K562 (cell line): ENCODE measurements around the gene C4BPB. TPM values are rescaled to one million over a fixed set of nuclear protein-coding genes. Genes with fewer than 3 reads are reported as not detected.

Experiments used
- ATAC-seq: fragments of 200-7000 bp; cut with Tn5 transposase; 3 replicates; pipeline ENCODE4 v1.9.1; 2020; ENCODE audit warnings: moderate library complexity
- BruUV-seq: library from RNA; stranded (reverse); fragments of 400-500 nt; replicated peaks from 2 replicates; lab custom pipeline; 2021; lab: Mats Ljungman, UMichigan
- CTCF ChIA-PET: fragments of 300-600 bp; formaldehyde crosslinking; extraction: SDS; loops from one replicate; lab custom pipeline; 2021; ENCODE audit warnings: low intra/inter-chr PET ratio; lab: Yijun Ruan, JAX
- POLR2A ChIA-PET: fragments of 300-600, 350-650 bp; sonication (Branson Sonifier 250); formaldehyde crosslinking; extraction: SDS; loops from one replicate; lab custom pipeline; 2021; ENCODE audit warnings: antibody characterized with exemption, inconsistent platforms; lab: Yijun Ruan, JAX
- DNase-seq, 4 experiments: peaks; one replicate each; pipeline versions ENCODE4 v3.0.0 to v3.0.0-alpha.2; 2011 to 2018; ENCODE audit warnings: low spot score in 3 of 4, mixed read lengths in 3 of 4; ENCODE audit errors: extremely low read depth in 1 of 4
- FAIRE-seq: peaks from 2 replicates; lab custom pipeline; 2011; peaks lifted over from hg19 to GRCh38; lab: Jason Lieb, UNC
- H2AFZ ChIP-seq: 2 replicates; pipeline ENCODE4 v1.6.0; 2011; ENCODE audit warnings: low read depth, low read length, control low read depth, inconsistent platforms
- H3K27ac ChIP-seq: fragments of 200-600 bp; 3 replicates; pipeline ENCODE4 v1.8.0; 2011; ENCODE audit warnings: low read depth, mild to moderate bottlenecking, control low read depth, inconsistent platforms, low read length, moderate library complexity, mixed read lengths; ENCODE audit errors: extremely low read depth
- H3K27me3 ChIP-seq, 2 experiments: fragments of 300-600 bp in 1 of 2; 2 replicates in 1 of 2; 3 replicates in 1 of 2; pipeline versions ENCODE4 v1.6.0 to v1.8.0; 2011; ENCODE audit warnings: inconsistent platforms in 2 of 2, low read length in 2 of 2, mild to moderate bottlenecking in 1 of 2, mixed read lengths in 1 of 2, moderate library complexity in 1 of 2; ENCODE audit not compliant: control insufficient read depth in 2 of 2, insufficient read depth in 2 of 2
- H3K36me3 ChIP-seq: fragments of 300-600 bp; 3 replicates; pipeline ENCODE4 v1.8.0; 2011; ENCODE audit warnings: mild to moderate bottlenecking, low read length, inconsistent platforms; ENCODE audit not compliant: control insufficient read depth, insufficient read depth
- H3K4me1 ChIP-seq, 2 experiments: fragments of 200-600 bp in 1 of 2; replicated peaks in 1 of 2; 2 replicates in 1 of 2; 3 replicates in 1 of 2; pipeline versions ENCODE4 v1.5.1 to v1.8.0; 2011; ENCODE audit warnings: inconsistent platforms in 2 of 2, low read length in 2 of 2, mild to moderate bottlenecking in 1 of 2, mixed read lengths in 1 of 2, moderate library complexity in 1 of 2; ENCODE audit not compliant: control insufficient read depth in 2 of 2, insufficient read depth in 2 of 2
- H3K4me2 ChIP-seq: 2 replicates; pipeline ENCODE4 v1.6.1; 2011; ENCODE audit warnings: low read length, control low read depth, inconsistent platforms, mixed read lengths; ENCODE audit not compliant: insufficient read depth
- H3K4me3 ChIP-seq: fragments of 200-600 bp; sonication (generic), shearing (Covaris generic); 2 replicates; pipeline ENCODE4 v1.5.1; 2016; ENCODE audit warnings: control low read depth, inconsistent platforms
- H3K79me2 ChIP-seq: fragments of 200-600 bp; 3 replicates; pipeline ENCODE4 v1.8.0; 2011; ENCODE audit warnings: low read length, inconsistent platforms; ENCODE audit not compliant: control insufficient read depth, insufficient read depth
- H3K9ac ChIP-seq, 2 experiments: 2 replicates each; pipeline versions ENCODE4 v1.6.0 to v1.6.1; 2011; ENCODE audit warnings: low read depth in 2 of 2, low read length in 2 of 2, control low read depth in 1 of 2, inconsistent platforms in 1 of 2, mild to moderate bottlenecking in 1 of 2, mixed read lengths in 1 of 2; ENCODE audit not compliant: insufficient read depth in 1 of 2
- H3K9me1 ChIP-seq: one replicate; pipeline ENCODE4 v1.6.0; 2011; ENCODE audit warnings: inconsistent platforms, mild to moderate bottlenecking, low read length, moderate library complexity; ENCODE audit not compliant: control insufficient read depth, insufficient read depth
- H3K9me3 ChIP-seq: replicated peaks from 2 replicates; pipeline ENCODE4 v1.5.1; 2011; ENCODE audit warnings: low read depth, low read length, inconsistent platforms; ENCODE audit not compliant: control insufficient read depth, insufficient read depth
- H4K20me1 ChIP-seq: replicated peaks from 2 replicates; pipeline ENCODE4 v1.6.1; 2011; ENCODE audit warnings: low read length, inconsistent platforms, mixed read lengths; ENCODE audit not compliant: control insufficient read depth, insufficient read depth
- CBX5 ChIP-seq: IDR thresholded peaks from 2 replicates; pipeline ENCODE4 v1.6.1; 2014; ENCODE audit warnings: low read depth, borderline replicate concordance
- CTBP1 ChIP-seq: fragments of 450-650 bp; IDR thresholded peaks from 2 replicates; pipeline ENCODE4 v1.6.1; 2016; ENCODE audit warnings: borderline replicate concordance
- HMBOX1 ChIP-seq: sonication (generic); IDR thresholded peaks from 2 replicates; pipeline ENCODE4 v1.6.1; 2016
- HMGN3 ChIP-seq: IDR thresholded peaks from 2 replicates; pipeline ENCODE4 v1.6.1; 2011; ENCODE audit warnings: borderline replicate concordance, low read depth, mild to moderate bottlenecking, mixed read lengths, low read length; ENCODE audit not compliant: insufficient read length; ENCODE audit errors: extremely low read depth
- NEUROD1 ChIP-seq: fragments of 150-350 bp; IDR thresholded peaks from 2 replicates; pipeline ENCODE4 v1.6.1; 2014; ENCODE audit warnings: borderline replicate concordance, low read length, low read depth; ENCODE audit not compliant: partially characterized antibody
- NFIC ChIP-seq: fragments of 450-650 bp; IDR thresholded peaks from 2 replicates; pipeline ENCODE4 v1.6.1; 2017; ENCODE audit warnings: mild to moderate bottlenecking, inconsistent platforms
- NR2F6 ChIP-seq: fragments of 450-650 bp; formaldehyde crosslinking; IDR thresholded peaks from 2 replicates; pipeline ENCODE4 v1.4.0; 2020; ENCODE audit warnings: mild to moderate bottlenecking
- XRCC4 ChIP-seq: IDR thresholded peaks from one replicate; pipeline ENCODE4 v1.6.1; 2011; ENCODE audit not compliant: insufficient read depth, insufficient read length; ENCODE audit errors: extremely low read depth
- ZNF175 ChIP-seq: fragments of 200-800 bp; sonication (Bioruptor generic); IDR thresholded peaks from 2 replicates; pipeline ENCODE4 v1.6.1; 2016; ENCODE audit warnings: low read depth, mild to moderate bottlenecking, missing genetic modification characterization, missing compliant biosample characterization
- WGBS: fragments of 100-300 bp; shearing (Covaris generic); methylation state at CpG from one replicate; pipeline ENCODE4 v1.1.6; 2016; ENCODE audit warnings: low coverage, mixed read lengths; ENCODE audit not compliant: insufficient coverage; ENCODE audit errors: missing lambda C conversion rate; 5-methylcytosine and 5-hydroxymethylcytosine counted together
- in situ Hi-C: fragments of 300-500 bp; cut with MboI; formaldehyde crosslinking; loops from 4 replicates; pipeline ENCODE4 v1.15.0; 2018; ENCODE audit warnings: inconsistent platforms, mixed read lengths
- intact Hi-C: fragments of 100-400 bp; cut with micrococcal nuclease; formaldehyde crosslinking; loops from 2 replicates; pipeline ENCODE4 v1.14.2; 2022
- polyA plus RNA-seq, 8 experiments: library from polyadenylated mRNA; depleted of rRNA in 4 of 8; stranded (reverse) in 5 of 8; unstranded in 3 of 8; fragments of >200 nt; fragmentation: Nextera tagmentation in 2 of 8; fragmentation: Illumina TruSeq in 1 of 8; extraction: Ambion mirVana in 2 of 8; extraction: Trizol in 1 of 8; gene quantifications; 2 replicates each; pipeline versions ENCODE4 v1.2.1 to v1.2.3, GENCODE V29; 2011 to 2014; ENCODE audit warnings: inconsistent platforms in 1 of 8, missing spikeins in 1 of 8
- total RNA-seq, 7 experiments: library from RNA; depleted of rRNA in 6 of 7; stranded (reverse); fragments of >200 nt in 6 of 7; fragmentation: Illumina TruSeq in 2 of 7; extraction: Trizol in 2 of 7; gene quantifications; 2 replicates each; pipeline versions ENCODE4 v1.2.1 to v1.2.3, GENCODE V29; 2011 to 2021; ENCODE audit warnings: low replicate concordance in 1 of 7
- TF ChIP-seq, protein P1 (sequence below): fragments of 450-650 bp; IDR thresholded peaks from 2 replicates; pipeline ENCODE4 v1.7.0; 2016; ENCODE audit warnings: borderline replicate concordance

Gene C4BPB
- total and polyA plus RNA-seq, 9 of the 15 experiments (the other 6 are each of a cell fraction or from before 2014, with no cell fraction given): not detected

DNA sequence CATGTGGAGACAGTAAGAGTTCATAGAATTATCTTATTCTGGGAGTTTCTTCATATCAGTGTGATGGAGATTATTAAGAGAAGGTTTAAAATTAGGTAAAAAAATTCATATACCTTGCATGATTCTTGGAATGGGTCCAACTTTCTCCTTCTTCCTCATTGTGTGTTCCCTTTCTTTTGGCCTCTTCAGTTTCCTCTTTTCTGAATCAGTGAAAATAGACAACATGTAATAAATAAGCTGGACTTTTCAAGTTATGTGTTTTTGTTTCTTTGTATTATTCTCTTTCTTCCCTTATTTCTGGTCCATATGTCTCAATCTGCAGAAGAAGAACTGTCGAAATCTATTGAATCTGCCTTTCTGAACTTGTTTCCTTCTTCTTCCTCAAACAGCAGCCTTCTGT, 45.9 kb downstream of the C4BPB start:
- H3K9me1 ChIP-seq: no peaks in the 10 kb centered on the region
- no peak overlapping the region for H3K9ac ChIP-seq
- ChIA-PET POLR2A (no interaction called here), CTCF (no interaction called here)
- H3K9me3 ChIP-seq: no peaks in the 10 kb centered on the region
- no peak overlapping the region for H3K27ac ChIP-seq
- in situ Hi-C loops (no loop called here), intact Hi-C loops (no loop called here)
- BruUV-seq: no TSS peak
- H3K4me1 ChIP-seq: no peaks in the 10 kb centered on the region
- ATAC-seq: no peak
- H3K4me2 ChIP-seq: no peak overlapping the region
- no peaks in the 10 kb centered on the region for H4K20me1 ChIP-seq
- TF ChIP-seq XRCC4: no peak
- TF ChIP-seq NFIC: peak; percentile 78
- TF ChIP-seq NEUROD1: no peak
- no peak for TF ChIP-seq HMGN3
- no peak overlapping the region for H2AFZ ChIP-seq
- no peaks in the 10 kb centered on the region for H3K36me3 ChIP-seq
- H3K4me3 ChIP-seq: no peak overlapping the region
- H3K27me3 ChIP-seq: no peaks in the 10 kb centered on the region
- no peak for DNase-seq
- FAIRE-seq: no peak
- H3K79me2 ChIP-seq: no peaks in the 10 kb centered on the region
- WGBS: 90% methylated on average over 1 of the region's 1 CpG

DNA sequence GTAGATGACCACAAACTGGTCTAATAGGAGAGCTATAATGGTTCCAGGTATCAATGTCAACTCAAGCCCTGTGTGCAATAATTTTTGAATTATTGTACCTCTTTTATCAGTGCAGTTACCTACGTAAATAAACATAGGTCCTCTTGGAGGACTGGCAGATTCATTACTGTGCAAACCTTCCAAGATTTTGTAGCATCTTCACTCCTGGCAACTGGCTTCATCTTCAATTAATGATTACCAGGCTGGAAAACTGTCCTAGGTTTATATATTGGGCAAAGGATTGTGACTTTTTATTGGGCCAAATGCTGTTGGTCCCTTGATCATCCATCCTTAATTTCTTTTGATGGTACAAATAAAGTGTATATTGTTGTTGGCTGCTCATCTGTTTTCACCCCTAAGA, 51.0 kb downstream of the C4BPB start:
- in situ Hi-C loops: no loop called here
- FAIRE-seq (no peak), ATAC-seq (no peak), DNase-seq (no peak)
- no peak overlapping the region for H3K9ac ChIP-seq
- no peaks in the 10 kb centered on the region for H3K4me1 ChIP-seq
- no peak overlapping the region for H3K27ac ChIP-seq
- no peaks in the 10 kb centered on the region for H3K79me2 ChIP-seq
- TF ChIP-seq ZNF175 (CRISPR knock-in tag) (no peak), CTBP1 (no peak), HMBOX1 (no peak), NR2F6 (CRISPR knock-in tag) (no peak), CBX5 (no peak)
- TF ChIP-seq, protein P1, sequence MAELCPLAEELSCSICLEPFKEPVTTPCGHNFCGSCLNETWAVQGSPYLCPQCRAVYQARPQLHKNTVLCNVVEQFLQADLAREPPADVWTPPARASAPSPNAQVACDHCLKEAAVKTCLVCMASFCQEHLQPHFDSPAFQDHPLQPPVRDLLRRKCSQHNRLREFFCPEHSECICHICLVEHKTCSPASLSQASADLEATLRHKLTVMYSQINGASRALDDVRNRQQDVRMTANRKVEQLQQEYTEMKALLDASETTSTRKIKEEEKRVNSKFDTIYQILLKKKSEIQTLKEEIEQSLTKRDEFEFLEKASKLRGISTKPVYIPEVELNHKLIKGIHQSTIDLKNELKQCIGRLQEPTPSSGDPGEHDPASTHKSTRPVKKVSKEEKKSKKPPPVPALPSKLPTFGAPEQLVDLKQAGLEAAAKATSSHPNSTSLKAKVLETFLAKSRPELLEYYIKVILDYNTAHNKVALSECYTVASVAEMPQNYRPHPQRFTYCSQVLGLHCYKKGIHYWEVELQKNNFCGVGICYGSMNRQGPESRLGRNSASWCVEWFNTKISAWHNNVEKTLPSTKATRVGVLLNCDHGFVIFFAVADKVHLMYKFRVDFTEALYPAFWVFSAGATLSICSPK: no peak
- H3K9me1 ChIP-seq: no peaks in the 10 kb centered on the region
- no peaks in the 10 kb centered on the region for H3K36me3 ChIP-seq
- POLR2A ChIA-PET: no interaction called here
- H2AFZ ChIP-seq: no peak overlapping the region
- no peak overlapping the region for H3K4me2 ChIP-seq
- intact Hi-C loops: no loop called here
- BruUV-seq: no TSS peak
- CTCF ChIA-PET: interaction anchor here (0.6 kb wide), 1 partner anchor 55 kb away, joined by 3 read pairs; no protein-coding TSS in a partner anchor
- no peaks in the 10 kb centered on the region for H3K9me3 ChIP-seq
- H3K27me3 ChIP-seq: no peaks in the 10 kb centered on the region
- no peaks in the 10 kb centered on the region for H4K20me1 ChIP-seq
- WGBS: 81% methylated on average over 1 of the region's 1 CpG
- no peak overlapping the region for H3K4me3 ChIP-seq
